Hindlimb muscle (tissue), 1 donor: ENCODE data around the gene AZI2. TPM values are rescaled to one million over a fixed set of nuclear protein-coding genes. Genes with fewer than 3 reads are reported as not detected.

Experiments used
- DNase-seq: peaks from one replicate; pipeline ENCODE4 v3.0.0-alpha.2; 2013
- polyA plus RNA-seq: library from polyadenylated mRNA; unstranded; fragments of 120-200 nt; gene quantifications from one replicate; pipeline ENCODE4 v1.2.1, GENCODE V29; 2013; ENCODE audit not compliant: insufficient read length

Gene AZI2, protein sequence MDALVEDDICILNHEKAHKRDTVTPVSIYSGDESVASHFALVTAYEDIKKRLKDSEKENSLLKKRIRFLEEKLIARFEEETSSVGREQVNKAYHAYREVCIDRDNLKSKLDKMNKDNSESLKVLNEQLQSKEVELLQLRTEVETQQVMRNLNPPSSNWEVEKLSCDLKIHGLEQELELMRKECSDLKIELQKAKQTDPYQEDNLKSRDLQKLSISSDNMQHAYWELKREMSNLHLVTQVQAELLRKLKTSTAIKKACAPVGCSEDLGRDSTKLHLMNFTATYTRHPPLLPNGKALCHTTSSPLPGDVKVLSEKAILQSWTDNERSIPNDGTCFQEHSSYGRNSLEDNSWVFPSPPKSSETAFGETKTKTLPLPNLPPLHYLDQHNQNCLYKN
- polyA plus RNA-seq: 69.2 TPM

DNA sequence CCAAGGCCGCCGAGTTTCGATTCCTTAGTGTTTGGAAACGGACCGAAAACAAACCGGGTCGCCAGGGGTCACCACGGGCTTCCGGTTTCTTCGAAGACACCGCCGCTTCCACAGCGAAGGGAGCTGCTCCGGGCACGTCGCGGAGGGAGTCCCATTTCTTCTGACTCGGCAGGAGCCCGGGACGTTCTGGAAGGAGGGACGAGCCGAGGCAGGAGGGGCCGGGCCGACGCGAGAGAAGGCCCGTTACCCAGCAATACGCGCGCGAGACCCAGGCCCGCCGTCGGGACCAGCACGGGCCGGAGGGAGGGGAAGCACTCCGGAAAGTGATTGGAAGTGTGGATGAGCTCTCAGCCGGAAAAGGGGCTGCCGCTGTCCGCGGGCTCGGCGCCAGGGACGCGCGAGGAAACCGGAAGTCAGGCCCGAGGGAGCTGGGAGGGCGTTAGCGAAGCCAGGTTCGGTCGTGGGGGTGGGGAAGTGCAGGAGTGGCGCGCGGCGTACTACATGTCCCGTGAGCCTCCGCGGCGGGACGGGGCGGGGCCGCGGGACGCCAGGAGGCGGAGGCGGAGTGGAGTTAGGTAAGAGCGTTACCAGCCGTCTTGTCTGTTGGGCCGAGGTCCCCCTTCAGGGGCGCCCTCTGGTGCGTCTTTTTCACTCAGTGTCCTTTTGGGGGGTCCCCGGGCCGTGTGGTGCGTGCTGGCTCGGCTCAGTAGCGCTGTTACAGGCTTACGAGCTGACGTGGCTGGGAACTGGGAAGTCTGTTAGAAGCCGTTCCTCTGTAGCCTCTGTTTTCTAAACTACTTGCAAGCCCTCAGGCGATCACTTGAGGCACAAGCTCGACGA is at the start of gene AZI2, which contains the start of gene ZCWPW2:
TSS of gene AZI2 (minus strand) at position 196 of the 840 bp plus-strand sequence. CDS start 8,207 bp downstream, outside the sequence.
TSS of gene ZCWPW2 (plus strand) at position 93 of the 840 bp plus-strand sequence. CDS start 64,348 bp downstream, outside the sequence.
- DNase-seq: peak; percentile 98

DNA sequence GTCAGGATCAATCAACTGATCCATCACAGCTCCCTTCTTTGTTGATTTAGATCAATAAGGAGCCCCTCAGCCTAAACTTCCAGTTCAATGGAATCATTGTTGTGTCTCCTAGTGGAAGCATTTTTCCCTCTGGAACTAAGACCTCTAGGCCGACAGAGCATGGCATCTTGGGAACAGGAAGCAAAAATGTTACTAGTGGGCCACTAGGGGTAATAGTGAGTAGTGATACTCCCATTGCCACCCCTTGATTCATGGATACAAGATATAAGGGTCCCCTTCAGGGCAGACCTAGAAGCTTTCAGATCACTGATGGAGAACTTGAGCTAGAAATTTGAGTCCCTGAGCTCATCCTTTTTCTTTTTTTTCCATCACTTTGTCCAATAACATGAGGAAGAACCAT is 40.4 kb upstream of the AZI2 start:
- no peak for DNase-seq

DNA sequence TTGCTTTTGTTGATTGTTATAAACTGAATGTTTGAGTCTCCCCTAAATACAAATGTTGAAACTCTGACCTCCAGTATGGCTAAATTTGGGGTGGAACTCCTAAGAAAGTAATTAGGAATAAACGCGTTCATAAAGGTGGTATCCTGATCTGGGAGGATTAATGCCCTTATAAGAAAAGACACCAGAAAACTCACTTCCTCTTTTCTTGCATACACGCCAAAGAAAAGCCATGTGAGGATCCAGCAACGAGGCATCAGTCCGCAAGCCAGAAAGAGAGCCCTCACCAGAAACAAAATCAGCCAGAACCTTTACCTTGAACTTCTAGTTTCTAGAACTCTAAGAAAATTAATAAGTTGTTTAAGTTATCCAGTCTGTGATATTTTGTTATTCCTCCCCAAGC is 37.4 kb upstream of the AZI2 start:
- DNase-seq: no peak

DNA sequence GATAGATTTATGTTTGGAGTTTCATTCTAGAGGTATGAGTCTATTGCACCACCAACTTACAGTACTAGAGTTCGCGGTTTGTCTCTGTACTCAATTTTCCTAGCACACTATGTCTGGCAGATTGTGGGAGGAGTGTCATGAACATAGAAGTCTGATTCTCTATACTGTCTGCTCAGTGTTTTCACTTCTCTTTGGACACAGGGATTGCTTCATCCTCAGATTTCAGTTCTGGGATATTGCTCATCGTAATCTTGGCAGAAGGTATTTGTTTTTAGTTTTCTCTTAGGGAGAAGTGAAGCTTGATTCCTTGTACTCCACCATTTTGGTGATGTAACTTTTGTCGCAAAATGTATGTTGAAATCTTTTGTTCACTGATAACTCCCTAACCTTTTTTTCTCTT is 27.8 kb upstream of the AZI2 start:
- DNase-seq: peak; percentile 72

DNA sequence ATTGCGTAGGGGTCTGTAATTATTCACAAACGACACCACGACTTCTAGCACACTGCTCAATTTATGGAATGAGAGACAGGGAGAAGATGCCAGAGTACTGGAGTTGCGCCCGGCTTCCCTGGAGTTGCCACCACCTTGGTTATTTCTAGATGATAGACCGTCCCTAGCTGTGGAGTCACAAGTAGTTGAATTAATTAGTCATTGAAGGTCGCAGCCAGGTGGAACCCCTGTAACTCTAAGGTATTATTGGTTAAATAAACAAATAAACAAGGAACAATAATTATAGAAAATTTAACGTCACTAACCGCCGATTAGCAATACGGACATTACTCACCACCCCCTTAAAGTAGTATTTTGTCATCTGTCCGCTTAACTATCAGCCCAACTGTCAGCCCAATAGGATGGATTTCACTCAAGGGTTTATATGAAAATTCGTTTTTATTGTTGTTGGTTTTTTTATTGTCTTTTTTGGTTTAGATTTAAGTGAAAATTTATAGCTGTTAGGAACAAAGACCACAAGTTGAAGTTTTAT is 911 bp upstream of the AZI2 start:
- DNase-seq: no peak

DNA sequence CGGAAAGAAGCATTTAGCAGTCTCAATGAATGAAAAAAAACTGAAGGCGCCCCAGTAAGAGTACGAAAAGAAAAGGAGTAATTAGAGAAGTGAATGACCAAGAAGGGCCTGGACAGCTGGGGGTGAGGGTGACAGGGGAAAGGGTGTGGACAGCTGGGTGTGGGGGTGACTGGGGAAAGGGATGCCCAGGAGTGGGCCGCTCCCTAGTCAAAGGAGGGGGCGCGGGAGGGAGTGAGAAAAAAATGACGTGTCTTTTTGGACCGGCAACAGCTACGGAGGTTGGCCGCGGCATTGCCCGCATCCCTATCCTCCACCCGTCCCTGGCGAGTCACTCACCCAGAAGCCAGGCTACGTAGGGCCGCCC is 377 bp downstream of the AZI2 start:
- no peak for DNase-seq

DNA sequence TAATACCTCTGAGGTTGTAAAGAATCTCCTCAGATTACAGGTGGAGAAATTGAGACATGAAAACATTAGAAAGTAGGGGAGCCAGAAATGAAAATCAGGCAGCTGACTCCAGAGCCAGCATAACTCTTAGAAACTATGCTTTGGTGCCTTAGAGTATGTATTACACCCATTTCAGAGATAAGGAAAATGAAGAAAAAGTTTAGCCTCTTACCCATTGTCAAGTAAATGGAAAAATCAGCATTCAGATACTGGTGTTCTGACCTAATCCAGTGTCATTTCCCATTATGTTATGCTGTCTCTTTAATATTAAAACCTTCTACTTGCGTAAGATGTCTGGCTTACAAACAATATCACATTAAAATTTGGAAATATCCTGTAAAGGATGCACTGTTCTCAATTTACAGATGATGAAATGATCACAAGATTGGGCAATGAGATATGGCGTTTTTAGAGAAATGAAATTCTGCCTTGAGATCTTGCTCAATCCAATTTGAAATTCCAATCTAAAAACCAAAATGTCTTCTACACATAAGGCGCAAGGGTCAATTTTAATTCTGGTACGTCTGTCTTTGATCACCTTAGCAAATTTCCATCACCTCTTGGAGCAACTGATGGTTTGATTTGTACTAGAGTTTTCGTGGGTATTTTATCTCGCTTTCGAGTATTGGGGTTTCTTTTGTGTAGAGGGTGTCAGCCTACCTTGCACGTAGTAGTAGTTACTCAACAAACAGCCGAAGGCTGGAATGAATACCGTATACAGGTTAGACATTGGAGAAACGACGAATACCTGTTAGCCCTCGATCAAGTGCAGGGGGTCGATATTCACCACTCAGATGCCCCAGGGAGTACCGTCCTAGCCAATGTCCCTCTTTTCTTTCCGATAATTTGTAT is 1.0 kb downstream of the AZI2 start:
- DNase-seq: peak; percentile 19

DNA sequence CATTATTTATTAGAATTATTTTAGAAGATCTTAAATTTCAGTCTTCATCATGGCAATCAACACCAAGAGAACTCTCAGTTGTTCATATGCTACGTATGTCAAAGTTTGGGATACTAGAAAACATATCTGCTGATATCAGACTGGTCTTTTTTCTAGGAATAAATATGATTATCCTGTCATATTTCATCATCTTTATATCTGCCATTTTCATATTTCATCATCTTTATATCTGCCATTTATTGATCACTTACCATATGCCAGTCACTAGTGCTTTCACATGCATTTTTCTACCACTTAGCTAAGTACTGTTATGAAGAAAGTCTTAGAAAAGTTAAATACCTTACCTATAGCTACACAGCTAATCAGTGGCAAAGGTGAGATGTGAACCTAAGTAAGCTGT is 2.9 kb downstream of the AZI2 start:
- no peak for DNase-seq

DNA sequence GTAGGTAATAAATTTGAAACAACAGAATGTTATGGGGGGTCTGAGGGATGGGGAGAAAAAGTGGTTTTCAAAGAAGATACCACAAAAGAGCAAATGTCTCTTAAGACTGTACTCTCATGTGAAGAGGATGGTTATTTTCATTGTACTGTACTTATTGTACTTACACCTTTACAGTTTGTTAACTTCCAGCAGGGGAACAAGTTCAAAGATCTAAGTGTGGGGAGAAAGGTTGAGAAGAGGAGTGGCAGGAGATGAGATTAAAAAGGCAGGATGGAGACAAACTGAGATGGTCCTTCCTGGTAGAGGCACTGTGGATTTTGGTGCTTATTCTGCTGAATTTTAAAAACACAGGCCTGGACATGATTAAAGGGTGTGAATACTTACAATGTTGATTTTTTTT is 5.5 kb downstream of the AZI2 start:
- DNase-seq: no peak

DNA sequence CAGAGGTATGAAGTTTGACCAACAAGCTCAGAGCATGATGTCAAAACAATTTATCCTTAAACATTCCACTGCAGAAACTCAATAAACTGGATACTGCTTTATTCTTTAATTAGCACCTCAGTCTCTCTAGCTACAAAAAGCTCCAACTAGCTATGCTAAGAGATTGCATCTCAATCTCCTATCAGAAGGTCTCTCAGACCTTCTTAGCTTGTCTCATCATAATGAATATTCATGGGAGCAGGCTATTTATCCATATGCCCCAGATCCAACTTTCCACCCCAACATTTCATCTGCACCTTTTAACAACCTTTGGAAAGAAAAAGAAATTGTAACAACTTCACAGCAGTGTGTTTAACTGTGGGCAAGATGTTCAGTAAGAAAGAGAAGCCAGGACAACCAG is 11.4 kb downstream of the AZI2 start:
- no peak for DNase-seq

DNA sequence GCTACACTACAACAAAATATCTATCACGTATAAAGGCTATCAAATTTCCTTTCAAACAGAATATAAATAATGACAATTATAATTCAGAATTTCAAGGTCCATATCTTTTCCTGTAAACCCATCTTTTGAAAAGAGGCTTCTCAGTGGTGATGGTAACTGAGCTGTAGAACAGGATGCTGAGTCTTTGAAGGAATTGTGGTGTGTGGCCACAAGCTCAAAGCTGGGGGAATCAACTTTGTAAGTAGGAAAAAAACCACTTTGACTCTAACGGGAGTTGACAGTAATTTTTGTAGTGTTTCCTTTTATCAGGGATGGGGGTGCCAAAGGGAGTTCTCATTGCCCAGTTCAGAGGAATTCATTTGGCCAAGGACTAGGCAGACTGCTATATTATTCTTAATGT is 13.4 kb downstream of the AZI2 start:
- DNase-seq: no peak

DNA sequence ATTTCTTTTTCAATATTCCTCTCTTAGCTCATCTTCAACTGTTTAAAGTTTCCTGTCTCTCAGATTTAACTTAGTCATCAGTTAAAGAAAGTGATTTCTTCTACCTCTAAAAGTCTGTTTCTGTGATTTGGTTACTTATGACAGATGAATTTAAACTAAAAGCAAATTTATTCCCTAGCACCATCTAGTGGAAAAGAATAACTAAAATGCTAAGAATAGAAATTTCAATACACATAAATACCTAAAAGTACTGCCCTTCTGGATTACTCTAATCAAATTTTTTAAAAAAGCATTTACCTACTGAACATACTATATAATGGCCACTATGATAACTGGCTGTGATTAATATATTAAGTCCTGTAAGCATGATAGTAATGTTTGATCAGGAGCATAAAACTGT is 14.1 kb downstream of the AZI2 start:
- no peak for DNase-seq

DNA sequence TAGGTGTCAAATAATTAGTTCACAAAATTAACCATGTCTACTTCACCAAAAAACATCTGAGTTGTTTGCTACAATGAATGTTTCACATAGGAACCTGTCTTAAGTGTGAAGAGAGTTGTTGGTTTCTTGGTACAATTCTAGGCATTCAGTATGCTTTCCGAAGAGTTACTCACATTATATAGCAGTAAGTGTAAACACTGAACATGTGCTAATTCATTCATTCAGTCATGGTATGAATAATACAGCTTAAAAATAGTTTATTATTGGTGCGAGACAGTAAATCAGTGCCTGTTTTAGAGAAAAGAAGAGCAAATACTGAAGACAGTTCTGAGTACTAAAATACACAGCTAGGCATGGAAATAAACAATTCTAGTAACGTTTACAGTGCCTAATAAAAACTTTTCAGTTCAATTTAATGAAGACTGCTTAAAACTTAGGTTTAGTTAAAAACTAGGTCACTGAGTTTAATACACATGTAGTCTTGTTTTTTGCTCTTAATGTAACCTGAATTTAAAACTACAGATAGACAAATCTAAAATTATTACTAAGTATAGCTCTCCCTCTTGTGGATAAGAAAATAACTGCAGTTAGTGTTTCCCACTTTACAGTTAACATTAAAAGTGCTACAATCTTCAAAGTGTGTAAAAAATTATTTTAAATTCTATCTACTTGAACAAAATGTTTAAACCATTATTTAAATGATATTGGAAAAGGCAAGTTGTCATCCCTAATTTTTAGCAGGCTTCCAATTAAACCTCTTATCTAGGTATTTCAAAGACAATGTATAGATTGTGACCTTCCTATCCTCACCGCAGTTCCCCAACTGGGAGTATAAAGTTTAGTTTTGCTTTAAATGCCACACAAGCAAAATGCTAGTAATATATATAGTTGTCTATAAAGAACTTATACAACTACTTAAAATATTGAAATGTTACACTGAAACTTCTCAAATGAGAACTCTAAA is 20.2 kb downstream of the AZI2 start:
- no peak for DNase-seq

DNA sequence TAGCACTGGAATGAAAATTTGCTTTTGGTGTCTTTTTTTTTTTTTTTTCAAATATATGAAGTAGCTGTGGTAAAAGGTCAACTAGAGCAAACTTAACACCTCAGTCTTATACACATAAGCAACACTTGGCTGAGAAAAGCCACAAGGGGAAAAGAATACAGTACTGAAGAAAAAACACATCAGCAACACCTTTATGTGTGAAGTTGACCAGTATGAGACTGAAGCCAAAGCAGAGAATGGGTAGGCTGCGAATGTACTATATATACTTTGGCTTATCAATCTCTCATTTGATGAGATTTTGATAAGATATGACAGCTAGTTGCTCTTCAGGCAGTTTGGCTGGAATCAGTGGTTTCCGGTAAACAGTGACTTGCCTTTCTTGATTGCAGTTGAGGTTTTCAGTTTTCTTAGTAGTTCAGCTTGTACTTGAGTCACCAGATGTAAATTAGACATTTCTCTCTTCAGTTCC is 22.1 kb downstream of the AZI2 start:
- DNase-seq: no peak

DNA sequence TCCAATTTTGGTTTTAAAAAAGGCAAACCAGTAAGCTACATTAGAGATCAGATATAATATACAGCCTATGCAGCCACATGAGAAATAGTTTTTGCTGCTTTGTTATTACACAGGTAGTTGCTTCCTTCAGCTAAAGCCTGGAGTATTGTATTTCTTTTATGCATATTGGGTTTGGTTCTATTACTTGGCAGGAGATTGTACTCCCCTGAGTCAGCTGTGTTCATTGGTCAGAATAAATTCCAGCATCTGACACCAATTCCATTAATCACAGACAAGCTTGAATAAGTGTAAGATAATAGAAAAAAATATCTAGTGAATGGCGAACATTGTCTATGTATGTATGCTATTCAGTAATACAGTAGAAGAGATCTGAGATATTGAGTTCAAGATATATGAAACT is 26.2 kb downstream of the AZI2 start:
- no peak for DNase-seq

DNA sequence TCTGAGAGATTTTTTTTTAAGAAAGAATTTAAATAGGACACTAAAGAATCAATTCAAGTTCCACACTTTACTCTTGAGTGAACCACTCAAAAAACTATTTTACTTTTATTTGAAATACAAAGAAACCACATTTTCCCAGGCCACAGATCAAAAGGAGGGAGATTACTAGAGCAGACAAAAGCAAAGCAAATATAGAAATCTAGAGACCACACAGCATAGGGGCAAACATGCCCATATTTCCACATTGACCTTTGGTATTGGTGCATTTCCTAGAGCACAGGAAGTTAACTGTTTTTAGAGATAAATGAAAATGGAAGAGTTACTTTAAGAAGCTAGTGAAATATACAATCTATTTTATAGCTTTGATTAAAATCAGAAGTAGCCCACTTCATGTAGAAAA is 27.6 kb downstream of the AZI2 start:
- no peak for DNase-seq

DNA sequence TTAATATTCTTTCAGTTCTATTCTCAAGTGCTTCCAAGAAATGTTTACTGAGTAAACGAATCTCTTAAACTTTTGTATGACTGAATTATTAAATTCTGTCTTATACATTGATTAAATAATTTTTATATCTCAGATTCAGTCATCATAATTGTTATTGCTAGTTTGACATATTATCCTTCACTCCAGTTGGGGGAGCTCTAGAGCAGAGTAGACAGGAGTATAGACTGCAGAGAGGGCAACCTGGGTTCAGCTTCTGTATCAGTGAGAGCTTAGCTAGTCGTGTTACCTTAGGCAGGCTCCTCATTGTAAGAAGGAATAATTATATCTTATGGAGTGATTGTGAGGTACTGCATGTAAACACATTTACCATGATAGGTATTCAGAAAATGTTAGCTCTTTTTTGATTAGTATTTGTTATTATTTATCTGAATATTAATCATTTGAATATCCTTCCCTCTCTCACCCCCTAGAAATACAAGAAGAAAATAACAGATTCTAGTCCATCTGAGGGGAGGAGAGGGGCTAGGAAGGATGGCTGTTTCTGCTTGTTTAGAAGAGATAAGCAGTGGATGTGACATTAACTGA is 31.1 kb downstream of the AZI2 start:
- DNase-seq: no peak

DNA sequence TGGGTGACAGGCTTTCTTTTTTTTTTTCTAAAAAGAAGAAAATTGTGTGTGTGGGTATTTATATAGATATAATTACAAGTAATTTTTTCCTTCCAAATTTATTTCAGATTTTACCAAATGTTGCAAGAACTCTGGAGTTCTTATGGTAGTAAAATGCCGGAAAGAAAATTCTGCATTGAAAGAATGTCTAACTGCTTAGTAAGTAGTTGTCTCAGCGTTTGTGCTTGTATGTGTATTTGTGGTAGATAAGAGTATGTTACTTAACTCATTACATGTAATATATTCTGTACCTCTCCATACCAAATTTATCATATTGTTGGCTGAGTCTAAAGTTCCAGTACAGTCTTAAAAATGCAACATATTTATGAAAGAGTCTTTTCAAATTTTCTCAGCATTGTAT is 32.4 kb downstream of the AZI2 start:
- no peak for DNase-seq

DNA sequence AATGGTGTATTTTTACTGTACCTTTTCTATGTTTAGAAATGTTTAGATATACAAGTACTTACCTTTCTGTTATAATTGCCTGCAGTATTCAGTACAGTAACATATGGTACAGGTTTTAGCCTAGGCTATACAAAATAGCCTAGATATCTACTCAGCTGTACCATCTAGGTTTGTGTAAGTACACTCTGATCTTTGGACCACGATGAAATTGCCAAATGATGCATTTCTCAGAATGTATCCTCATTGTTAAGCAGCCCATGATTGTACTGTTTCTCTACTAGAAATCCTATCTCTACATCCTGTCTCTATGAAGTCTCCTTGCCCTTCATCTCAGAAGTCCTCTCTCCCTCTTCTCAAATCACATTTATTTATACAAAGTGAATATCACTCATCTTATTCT is 32.9 kb downstream of the AZI2 start:
- no peak for DNase-seq

DNA sequence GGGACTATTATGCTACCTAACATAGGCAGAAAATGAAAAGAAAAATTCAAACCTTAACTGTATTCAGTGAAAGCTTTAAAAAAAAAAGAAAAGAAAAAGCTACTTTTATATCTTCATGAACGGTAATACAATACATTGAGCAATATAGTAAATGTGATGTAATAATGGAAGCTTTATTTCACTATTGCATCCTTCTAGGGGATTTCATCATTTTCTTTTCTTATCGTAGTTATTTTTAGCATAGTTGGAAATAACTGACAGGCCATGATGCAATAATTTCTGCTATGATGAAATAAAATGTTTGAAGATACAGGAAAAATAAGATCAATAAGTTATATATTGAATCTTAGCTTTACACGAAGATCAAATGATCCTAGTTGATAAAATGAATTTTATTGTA is 40.4 kb downstream of the AZI2 start:
- DNase-seq: no peak

DNA sequence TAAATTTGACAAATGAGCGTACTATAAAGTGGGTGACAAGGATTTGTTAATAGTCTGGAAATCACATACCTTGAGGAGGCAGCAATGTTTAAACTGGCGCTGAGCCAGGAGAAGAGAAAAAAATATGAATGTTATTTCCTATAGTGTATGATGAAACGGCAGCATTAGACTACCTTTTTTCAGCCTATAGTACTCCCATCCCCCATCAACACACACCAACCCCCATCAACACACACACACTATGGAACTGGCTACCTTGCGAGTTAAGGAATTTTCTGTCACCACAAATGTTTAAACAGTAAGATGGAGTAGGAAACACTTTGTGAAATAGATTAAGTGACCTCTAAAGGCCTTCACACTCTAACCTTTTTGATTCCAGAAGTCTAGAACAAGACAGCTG is 46.9 kb downstream of the AZI2 start:
- no peak for DNase-seq
